Panc1 (cell line): ENCODE data around the gene RAI1. TPM values are rescaled to one million over a fixed set of nuclear protein-coding genes. Genes with fewer than 3 reads are reported as not detected.

Experiments used
- ATAC-seq: fragments of 200-7000 bp; cut with Tn5 transposase; 2 replicates; pipeline ENCODE4 v1.9.1; 2020; ENCODE audit warnings: mild to moderate bottlenecking, moderate library complexity
- BruUV-seq: library from RNA; stranded (reverse); fragments of 400-500 nt; replicated peaks from 2 replicates; lab custom pipeline; 2021; lab: Mats Ljungman, UMichigan
- CTCF ChIA-PET: fragments of 300-600 bp; sonication (Branson Sonifier 250); formaldehyde crosslinking; loops from one replicate; lab custom pipeline; 2022; ENCODE audit warnings: antibody characterized with exemption; lab: Charles Lee
- POLR2A ChIA-PET: fragments of 300-600 bp; sonication (Branson Sonifier 250); formaldehyde crosslinking; loops from one replicate; lab custom pipeline; 2022; ENCODE audit warnings: antibody characterized with exemption; lab: Charles Lee
- DNase-seq: peaks from one replicate; pipeline ENCODE4 v3.0.0-alpha.2; 2010; ENCODE audit warnings: low read depth, low spot score
- H3K27ac ChIP-seq: 2 replicates; pipeline ENCODE4 v1.5.1; 2011; ENCODE audit warnings: mild to moderate bottlenecking, low read length, inconsistent platforms
- H3K27me3 ChIP-seq: fragments of 200-500 bp; sonication (Bioruptor generic); 2 replicates; pipeline ENCODE4 v1.6.0; 2014; ENCODE audit warnings: low read length, inconsistent platforms; ENCODE audit not compliant: control insufficient read depth, insufficient read depth
- H3K36me3 ChIP-seq: fragments of 200-500 bp; sonication (Bioruptor generic); 2 replicates; pipeline ENCODE4 v1.5.1; 2014; ENCODE audit warnings: inconsistent platforms, mild to moderate bottlenecking, low read length, moderate library complexity; ENCODE audit not compliant: control insufficient read depth, insufficient read depth
- H3K4me1 ChIP-seq: 2 replicates; pipeline ENCODE4 v1.5.1; 2011; ENCODE audit warnings: inconsistent platforms, mild to moderate bottlenecking, low read length, moderate library complexity; ENCODE audit not compliant: control insufficient read depth, insufficient read depth
- H3K4me3 ChIP-seq, 2 experiments: 2 replicates each; pipeline ENCODE4 v1.5.1; 2011 to 2012; ENCODE audit warnings: low read depth in 2 of 2, low read length in 2 of 2, mild to moderate bottlenecking in 2 of 2, inconsistent platforms in 1 of 2, moderate library complexity in 1 of 2
- H3K9me3 ChIP-seq: fragments of 200-500 bp; sonication (Bioruptor generic); 2 replicates; pipeline ENCODE4 v1.5.1; 2014; ENCODE audit warnings: low read depth, mild to moderate bottlenecking, inconsistent platforms, low read length, moderate library complexity; ENCODE audit not compliant: control insufficient read depth, insufficient read depth
- POLR2AphosphoS5 ChIP-seq: IDR thresholded peaks from 2 replicates; pipeline ENCODE4 v1.6.1; 2012; ENCODE audit warnings: mild to moderate bottlenecking, low read depth, low read length, moderate library complexity
- SIN3A ChIP-seq: IDR thresholded peaks from 2 replicates; pipeline ENCODE4 v1.6.1; 2012; ENCODE audit warnings: low read depth, mild to moderate bottlenecking, low read length, moderate library complexity, borderline replicate concordance; ENCODE audit not compliant: insufficient read depth
- TCF7L2 ChIP-seq: IDR thresholded peaks from 2 replicates; pipeline ENCODE4 v1.6.1; 2011; ENCODE audit warnings: mild to moderate bottlenecking, low read depth, low read length, inconsistent platforms
- in situ Hi-C: cut with HindIII; loops from 2 replicates; pipeline ENCODE4 v1.10.0; 2016; ENCODE audit warnings: low sequenced_read_pairs, low pct_unique_long_range_greater_than_20kb
- intact Hi-C: fragments of 100-400 bp; cut with micrococcal nuclease; formaldehyde crosslinking; loops from one replicate; pipeline ENCODE4 v1.10.0; 2022; ENCODE audit not compliant: unreplicated experiment
- total RNA-seq: library from RNA; stranded (reverse); gene quantifications from one replicate; pipeline ENCODE4 v1.2.1, GENCODE V29; 2021; ENCODE audit not compliant: unreplicated experiment
- TF ChIP-seq, protein P1 (sequence below): fragments of 450-650 bp; IDR thresholded peaks from 2 replicates; pipeline ENCODE4 v1.5.1; 2017; ENCODE audit warnings: mild to moderate bottlenecking
- TF ChIP-seq, protein P2 (sequence below), 2 experiments: IDR thresholded peaks; 2 replicates each; pipeline ENCODE4 v1.6.1; 2011 to 2012; ENCODE audit warnings: low read depth in 2 of 2, control low read depth in 1 of 2, low read length in 1 of 2, mild to moderate bottlenecking in 1 of 2, moderate library complexity in 1 of 2; ENCODE audit not compliant: insufficient read depth in 1 of 2

RAI1 gene
- total RNA-seq, 1 experiment from 2014 or later, result 51.0 TPM

DNA sequence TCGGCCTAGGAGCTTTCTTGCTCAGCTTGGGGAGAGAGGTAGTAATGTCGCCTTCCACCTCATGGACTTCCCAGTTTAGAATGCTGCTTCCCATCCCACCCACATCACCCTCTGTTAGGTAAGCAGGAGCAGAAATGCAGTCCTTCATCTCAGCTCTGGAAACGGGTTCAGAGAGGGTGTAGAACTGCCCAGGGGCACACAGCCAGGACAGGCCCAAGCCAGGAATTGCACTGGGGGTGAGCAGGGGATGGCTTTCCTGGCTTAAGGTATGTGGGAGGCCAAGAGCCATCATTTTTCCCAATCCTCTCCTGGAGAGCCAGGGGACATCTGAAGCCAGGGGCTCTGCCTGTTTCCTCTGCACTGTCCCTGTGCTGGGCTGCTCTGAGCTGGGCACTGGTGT is 33.6 kb downstream of the RAI1 start:
- CTCF ChIA-PET, result no interaction called here
- peaks cover 88% of the 10 kb centered on the region for H3K4me1 ChIP-seq
- H3K4me3 ChIP-seq, result no peak overlapping the region
- peak overlapping the region; percentile 81 for H3K27ac ChIP-seq
- intact Hi-C loops, result no loop called here
- TF ChIP-seq TCF7L2 (no peak), SIN3A (no peak), POLR2AphosphoS5 (no peak)
- TF ChIP-seq, protein P1, sequence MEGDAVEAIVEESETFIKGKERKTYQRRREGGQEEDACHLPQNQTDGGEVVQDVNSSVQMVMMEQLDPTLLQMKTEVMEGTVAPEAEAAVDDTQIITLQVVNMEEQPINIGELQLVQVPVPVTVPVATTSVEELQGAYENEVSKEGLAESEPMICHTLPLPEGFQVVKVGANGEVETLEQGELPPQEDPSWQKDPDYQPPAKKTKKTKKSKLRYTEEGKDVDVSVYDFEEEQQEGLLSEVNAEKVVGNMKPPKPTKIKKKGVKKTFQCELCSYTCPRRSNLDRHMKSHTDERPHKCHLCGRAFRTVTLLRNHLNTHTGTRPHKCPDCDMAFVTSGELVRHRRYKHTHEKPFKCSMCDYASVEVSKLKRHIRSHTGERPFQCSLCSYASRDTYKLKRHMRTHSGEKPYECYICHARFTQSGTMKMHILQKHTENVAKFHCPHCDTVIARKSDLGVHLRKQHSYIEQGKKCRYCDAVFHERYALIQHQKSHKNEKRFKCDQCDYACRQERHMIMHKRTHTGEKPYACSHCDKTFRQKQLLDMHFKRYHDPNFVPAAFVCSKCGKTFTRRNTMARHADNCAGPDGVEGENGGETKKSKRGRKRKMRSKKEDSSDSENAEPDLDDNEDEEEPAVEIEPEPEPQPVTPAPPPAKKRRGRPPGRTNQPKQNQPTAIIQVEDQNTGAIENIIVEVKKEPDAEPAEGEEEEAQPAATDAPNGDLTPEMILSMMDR, result no peak
- TF ChIP-seq, protein P2, sequence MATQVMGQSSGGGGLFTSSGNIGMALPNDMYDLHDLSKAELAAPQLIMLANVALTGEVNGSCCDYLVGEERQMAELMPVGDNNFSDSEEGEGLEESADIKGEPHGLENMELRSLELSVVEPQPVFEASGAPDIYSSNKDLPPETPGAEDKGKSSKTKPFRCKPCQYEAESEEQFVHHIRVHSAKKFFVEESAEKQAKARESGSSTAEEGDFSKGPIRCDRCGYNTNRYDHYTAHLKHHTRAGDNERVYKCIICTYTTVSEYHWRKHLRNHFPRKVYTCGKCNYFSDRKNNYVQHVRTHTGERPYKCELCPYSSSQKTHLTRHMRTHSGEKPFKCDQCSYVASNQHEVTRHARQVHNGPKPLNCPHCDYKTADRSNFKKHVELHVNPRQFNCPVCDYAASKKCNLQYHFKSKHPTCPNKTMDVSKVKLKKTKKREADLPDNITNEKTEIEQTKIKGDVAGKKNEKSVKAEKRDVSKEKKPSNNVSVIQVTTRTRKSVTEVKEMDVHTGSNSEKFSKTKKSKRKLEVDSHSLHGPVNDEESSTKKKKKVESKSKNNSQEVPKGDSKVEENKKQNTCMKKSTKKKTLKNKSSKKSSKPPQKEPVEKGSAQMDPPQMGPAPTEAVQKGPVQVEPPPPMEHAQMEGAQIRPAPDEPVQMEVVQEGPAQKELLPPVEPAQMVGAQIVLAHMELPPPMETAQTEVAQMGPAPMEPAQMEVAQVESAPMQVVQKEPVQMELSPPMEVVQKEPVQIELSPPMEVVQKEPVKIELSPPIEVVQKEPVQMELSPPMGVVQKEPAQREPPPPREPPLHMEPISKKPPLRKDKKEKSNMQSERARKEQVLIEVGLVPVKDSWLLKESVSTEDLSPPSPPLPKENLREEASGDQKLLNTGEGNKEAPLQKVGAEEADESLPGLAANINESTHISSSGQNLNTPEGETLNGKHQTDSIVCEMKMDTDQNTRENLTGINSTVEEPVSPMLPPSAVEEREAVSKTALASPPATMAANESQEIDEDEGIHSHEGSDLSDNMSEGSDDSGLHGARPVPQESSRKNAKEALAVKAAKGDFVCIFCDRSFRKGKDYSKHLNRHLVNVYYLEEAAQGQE (IDR thresholded peaks at IDR 0.05; ENCODE audit: insufficient read depth in 1 of 2, low read depth in 2 of 2, low read length in 1 of 2), result no peak
- POLR2A ChIA-PET, result interaction anchor here (0.5 kb wide), 1 partner anchor 8 kb away, joined by 3 read pairs; no protein-coding TSS in a partner anchor
- in situ Hi-C loops, result no loop called here
- H3K9me3 ChIP-seq, result no peaks in the 10 kb centered on the region
- H3K36me3 ChIP-seq, result no peaks in the 10 kb centered on the region
- ATAC-seq, result no peak
- no peaks in the 10 kb centered on the region for H3K27me3 ChIP-seq
- BruUV-seq, result no TSS peak
- DNase-seq, result no peak

DNA sequence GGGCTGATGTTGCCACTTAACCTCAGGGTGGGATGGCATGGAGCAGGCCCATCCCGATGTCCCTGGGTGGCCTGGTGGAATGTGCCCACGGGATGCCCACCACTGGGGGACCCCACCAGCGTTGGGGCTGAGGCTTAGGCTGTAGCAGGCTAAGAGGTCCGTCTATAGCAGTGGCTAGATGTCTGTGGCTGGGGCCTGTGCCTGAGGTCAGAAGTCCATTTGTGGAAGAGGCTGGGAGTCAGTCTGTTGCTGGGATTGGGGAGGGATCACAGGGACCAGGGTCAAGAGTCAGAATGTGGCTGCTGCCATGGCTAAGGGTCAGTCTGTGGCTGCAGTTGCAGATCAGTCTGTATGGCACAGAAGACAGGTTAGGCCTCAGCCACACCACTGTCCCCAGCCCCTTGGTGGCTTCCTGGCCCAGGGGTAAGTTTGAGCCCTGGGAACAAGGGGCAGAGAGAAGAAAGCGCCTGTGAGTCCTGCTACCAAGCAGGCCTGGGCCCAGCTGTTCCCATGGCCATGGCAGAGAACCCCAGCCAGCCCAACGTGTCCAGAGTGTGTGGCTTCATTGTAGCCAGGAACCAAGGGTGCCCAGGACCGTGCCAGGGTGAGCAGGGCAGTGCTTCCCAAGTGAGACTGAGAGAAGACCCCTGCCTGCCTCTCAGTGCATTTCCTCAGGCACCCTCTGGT is 35.7 kb downstream of the RAI1 start:
- no peaks in the 10 kb centered on the region for H3K9me3 ChIP-seq
- ChIA-PET POLR2A (no interaction called here), CTCF (no interaction called here)
- intact Hi-C loops (no loop called here), in situ Hi-C loops (no loop called here)
- no peaks in the 10 kb centered on the region for H3K27me3 ChIP-seq
- no peak overlapping the region for H3K4me3 ChIP-seq
- peak overlapping the region; percentile 48 for H3K27ac ChIP-seq
- peak; percentile 20 for ATAC-seq
- H3K4me1 ChIP-seq, result peaks cover 83% of the 10 kb centered on the region
- no peaks in the 10 kb centered on the region for H3K36me3 ChIP-seq
- TF ChIP-seq, protein P2 (IDR thresholded peaks at IDR 0.05; ENCODE audit: insufficient read depth in 1 of 2, low read depth in 2 of 2, low read length in 1 of 2), result no peak
- TF ChIP-seq TCF7L2, result no peak
- no peak for TF ChIP-seq POLR2AphosphoS5
- TF ChIP-seq SIN3A, result no peak
- TF ChIP-seq, protein P1, result no peak
- BruUV-seq, result no TSS peak
- no peak for DNase-seq
